ENCODE measurements around the gene ATL2.

ATL2 gene

GRCh38 chr2:38274286-38275276 is 102.5 kb downstream of the ATL2 start:
- H3K4me3 ChIP-seq (ENCODE audit: low read length): no peak overlapping the region
- DNase-seq (ENCODE audit: low read depth): peak; percentile 43
- TF ChIP-seq, protein P1, sequence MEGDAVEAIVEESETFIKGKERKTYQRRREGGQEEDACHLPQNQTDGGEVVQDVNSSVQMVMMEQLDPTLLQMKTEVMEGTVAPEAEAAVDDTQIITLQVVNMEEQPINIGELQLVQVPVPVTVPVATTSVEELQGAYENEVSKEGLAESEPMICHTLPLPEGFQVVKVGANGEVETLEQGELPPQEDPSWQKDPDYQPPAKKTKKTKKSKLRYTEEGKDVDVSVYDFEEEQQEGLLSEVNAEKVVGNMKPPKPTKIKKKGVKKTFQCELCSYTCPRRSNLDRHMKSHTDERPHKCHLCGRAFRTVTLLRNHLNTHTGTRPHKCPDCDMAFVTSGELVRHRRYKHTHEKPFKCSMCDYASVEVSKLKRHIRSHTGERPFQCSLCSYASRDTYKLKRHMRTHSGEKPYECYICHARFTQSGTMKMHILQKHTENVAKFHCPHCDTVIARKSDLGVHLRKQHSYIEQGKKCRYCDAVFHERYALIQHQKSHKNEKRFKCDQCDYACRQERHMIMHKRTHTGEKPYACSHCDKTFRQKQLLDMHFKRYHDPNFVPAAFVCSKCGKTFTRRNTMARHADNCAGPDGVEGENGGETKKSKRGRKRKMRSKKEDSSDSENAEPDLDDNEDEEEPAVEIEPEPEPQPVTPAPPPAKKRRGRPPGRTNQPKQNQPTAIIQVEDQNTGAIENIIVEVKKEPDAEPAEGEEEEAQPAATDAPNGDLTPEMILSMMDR (conservative IDR thresholded peaks at IDR 0.05; ENCODE audit: low read depth, low read length): peak; percentile 54

GRCh38 chr2:38271697-38272096 is 105.4 kb downstream of the ATL2 start:
- TF ChIP-seq, protein P1 (conservative IDR thresholded peaks at IDR 0.05; ENCODE audit: low read depth, low read length): no peak
- H3K4me3 ChIP-seq (ENCODE audit: low read length): no peak overlapping the region
- DNase-seq (ENCODE audit: low read depth): no peak

- H3K4me3 ChIP-seq (ENCODE audit: low read length): no peak overlapping the region
- TF ChIP-seq, protein P1 (conservative IDR thresholded peaks at IDR 0.05; ENCODE audit: low read depth, low read length): no peak
- DNase-seq (ENCODE audit: low read depth): no peak
These were observed 107.7 kb downstream of the ATL2 start for GRCh38 chr2:38269421-38269820.

DNA sequence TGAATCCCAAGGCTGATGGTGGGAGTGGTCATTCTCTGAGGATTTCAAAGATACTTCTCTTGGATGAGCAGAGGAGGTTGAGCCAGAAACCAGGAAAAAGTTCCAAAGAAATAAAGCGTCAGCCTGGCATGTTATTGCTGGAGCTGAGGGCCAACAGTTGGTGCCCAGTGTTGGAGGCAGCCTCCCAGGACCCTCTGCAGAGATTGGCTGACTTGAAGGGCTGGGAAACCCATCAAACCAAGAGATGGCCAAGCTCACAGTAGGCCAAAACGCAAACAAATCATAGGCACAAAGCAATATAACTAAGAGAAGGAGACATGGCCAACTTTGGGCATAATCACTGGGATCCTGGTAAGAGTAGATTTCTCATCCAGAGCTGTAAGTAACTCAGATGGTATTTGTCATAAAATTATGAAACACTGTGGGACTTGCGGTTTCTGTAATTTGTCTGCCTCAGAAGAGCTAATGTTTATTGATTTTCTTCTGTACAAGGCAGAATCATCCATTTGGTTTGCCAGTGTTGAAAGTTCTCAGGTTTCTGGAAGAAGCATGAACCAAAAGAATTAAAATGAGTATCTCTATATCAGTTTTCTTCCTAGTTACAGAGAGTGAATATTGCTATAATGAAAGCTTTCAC is 108.3 kb downstream of the ATL2 start:
- no peak overlapping the region for H3K4me3 ChIP-seq (ENCODE audit: low read length)
- TF ChIP-seq, protein P1 (conservative IDR thresholded peaks at IDR 0.05; ENCODE audit: low read depth, low read length): no peak
- DNase-seq (ENCODE audit: low read depth): no peak

GRCh38 chr2:38268001-38268400 is 109.1 kb downstream of the ATL2 start:
- TF ChIP-seq, protein P1 (conservative IDR thresholded peaks at IDR 0.05; ENCODE audit: low read depth, low read length): no peak
- DNase-seq (ENCODE audit: low read depth): no peak
- H3K4me3 ChIP-seq (ENCODE audit: low read length): no peak overlapping the region

- TF ChIP-seq, protein P1 (conservative IDR thresholded peaks at IDR 0.05; ENCODE audit: low read depth, low read length): no peak
- no peak for DNase-seq (ENCODE audit: low read depth)
- no peak overlapping the region for H3K4me3 ChIP-seq (ENCODE audit: low read length)
These were observed 109.7 kb downstream of the ATL2 start for GRCh38 chr2:38267270-38267925.
